Activated effector memory CD4-positive, alpha-beta T cell treated with anti-CD3 and anti-CD28 coated beads, Interleukin-2, amount 50 U/mL, for 16 hours (primary cell): ENCODE results near the gene INTS1.

ENCODE experiments used
- DNase-seq: peaks from one replicate; pipeline ENCODE4 v3.0.0-alpha.2; 2020

The INTS1 gene

GRCh38 chr7:1487466-1487865 lies 16.7 kb downstream of the INTS1 start:
- no peak for DNase-seq

GRCh38 chr7:1486571-1486970 lies 17.6 kb downstream of the INTS1 start:
- no peak for DNase-seq

GRCh38 chr7:1485156-1485555 lies 19.0 kb downstream of the INTS1 start:
- no peak for DNase-seq

- no peak for DNase-seq
Observed at GRCh38 chr7:1484569-1484968, 19.6 kb downstream of the INTS1 start.

DNA sequence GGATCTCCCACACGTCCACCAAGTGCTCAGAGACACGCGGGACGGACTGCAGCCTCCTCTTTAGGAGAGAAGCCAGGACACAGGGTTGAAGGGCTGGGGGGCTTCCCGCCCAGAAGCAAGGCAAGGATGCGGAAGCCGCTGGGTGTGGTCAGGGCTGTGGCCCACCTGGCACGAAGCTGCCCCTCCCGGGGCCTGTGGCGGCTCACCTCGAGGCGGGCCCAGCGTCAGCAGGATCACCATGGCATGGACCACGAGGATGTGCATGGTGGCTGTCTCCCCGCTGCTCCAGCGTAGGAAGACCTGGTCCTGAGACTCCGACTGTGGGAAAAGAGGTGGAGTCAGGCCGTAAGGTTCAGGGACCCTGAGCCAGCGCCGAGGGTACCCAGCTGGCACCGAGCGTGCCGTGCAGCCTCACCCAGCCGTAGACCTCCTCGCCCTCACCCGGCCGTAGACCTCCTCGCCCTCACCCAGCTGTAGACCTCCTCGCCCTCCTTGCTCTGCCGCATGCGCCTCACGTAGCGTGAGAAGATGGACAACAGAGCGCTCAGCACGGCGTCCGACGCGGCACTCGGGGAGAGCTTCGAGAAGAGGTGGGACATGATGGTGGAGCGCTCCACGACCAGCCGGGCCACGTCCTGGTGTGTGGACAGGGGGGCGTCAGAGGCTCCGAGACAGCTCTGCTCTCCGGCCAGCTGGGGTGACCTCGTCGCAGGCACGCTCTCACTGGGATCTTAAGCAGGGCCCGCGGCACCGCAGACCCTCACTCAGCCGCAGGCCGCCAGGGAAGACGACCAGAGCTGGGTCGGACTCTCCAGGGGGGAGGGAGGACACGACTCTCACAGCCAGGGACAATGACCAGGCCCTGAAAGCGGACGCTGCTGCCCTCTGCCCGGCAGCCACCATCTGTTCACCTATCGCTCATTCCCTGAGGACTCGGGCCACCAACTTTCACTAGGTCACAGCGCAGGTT lies 20.4 kb downstream of the INTS1 start:
- DNase-seq: no peak

DNA sequence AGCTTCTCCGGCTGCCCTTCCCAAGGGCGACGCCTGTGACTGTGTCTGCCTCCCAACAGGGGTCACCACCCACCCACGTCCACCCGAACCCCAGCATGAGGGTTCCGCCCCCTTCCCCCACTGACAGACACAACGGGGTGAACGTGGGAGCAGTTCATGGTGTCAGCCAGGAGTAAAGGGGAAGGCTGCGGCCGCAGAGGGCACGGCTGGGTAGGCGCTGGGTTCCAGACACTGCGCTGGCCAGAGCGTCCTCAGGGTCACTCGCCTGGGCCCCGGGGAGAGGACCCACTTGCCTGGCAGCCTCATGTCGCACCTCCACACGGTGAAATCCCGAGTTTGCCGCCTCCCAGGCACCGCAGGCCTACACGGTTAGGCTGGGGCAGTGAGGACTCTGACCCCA lies 21.1 kb downstream of the INTS1 start:
- no peak for DNase-seq

GRCh38 chr7:1481300-1481699 lies 22.9 kb downstream of the INTS1 start:
- no peak for DNase-seq

GRCh38 chr7:1480670-1481069 lies 23.5 kb downstream of the INTS1 start:
- no peak for DNase-seq

DNA sequence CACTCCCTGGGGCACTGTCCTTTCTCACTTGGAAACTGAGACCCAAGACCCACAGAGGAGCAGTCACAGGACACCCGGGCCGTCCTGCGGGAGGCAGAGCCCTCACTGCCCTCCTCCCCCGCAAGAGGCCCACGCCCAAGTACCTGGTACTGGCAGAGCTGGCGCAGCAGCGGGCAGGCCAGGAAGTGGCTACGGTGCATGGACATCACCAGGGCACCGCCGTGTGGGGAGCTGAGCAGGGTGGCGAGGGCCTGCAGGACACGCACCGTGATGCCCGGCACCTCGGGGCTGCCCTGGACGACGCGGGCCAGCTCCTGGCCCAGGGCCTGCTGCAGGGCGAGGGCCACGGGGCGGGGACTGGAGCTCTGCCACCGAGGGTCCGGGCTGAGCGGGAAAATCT lies 24.9 kb downstream of the INTS1 start:
- DNase-seq: no peak

DNA sequence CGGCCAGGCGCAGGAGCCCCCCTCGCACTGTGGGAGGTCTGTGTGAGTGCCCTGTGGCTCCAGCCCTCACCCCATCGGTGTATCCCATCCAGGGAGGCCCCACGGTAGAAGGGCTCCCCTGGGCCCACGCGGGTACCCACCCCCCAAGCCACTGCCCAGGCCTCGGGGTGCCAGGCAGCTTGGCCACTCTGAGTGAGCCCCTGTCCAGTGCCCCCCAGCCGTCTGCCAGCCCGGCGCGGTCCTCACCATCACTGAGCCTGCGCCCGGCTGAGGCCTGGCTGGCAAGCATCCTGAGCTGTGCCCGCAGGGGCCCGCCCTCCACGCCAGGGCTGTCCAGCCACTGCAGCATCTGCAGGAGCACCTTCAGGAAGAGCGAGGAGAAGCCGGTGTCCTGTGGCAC lies 25.7 kb downstream of the INTS1 start:
- no peak for DNase-seq

- no peak for DNase-seq
Observed at GRCh38 chr7:1476859-1477258, 27.3 kb downstream of the INTS1 start.

GRCh38 chr7:1475991-1476390 lies 28.2 kb downstream of the INTS1 start:
- no peak for DNase-seq

- DNase-seq: no peak
Observed at GRCh38 chr7:1475393-1475792, 28.8 kb downstream of the INTS1 start.

GRCh38 chr7:1474736-1475135 lies 29.5 kb downstream of the INTS1 start:
- DNase-seq: no peak

GRCh38 chr7:1473864-1474512 lies 30.2 kb downstream of the INTS1 start:
- DNase-seq: peak; percentile 94

GRCh38 chr7:1470901-1471300 lies 33.3 kb downstream of the INTS1 start:
- DNase-seq: no peak

- DNase-seq: no peak
Observed at GRCh38 chr7:1468643-1469298, 35.4 kb downstream of the INTS1 start.

DNA sequence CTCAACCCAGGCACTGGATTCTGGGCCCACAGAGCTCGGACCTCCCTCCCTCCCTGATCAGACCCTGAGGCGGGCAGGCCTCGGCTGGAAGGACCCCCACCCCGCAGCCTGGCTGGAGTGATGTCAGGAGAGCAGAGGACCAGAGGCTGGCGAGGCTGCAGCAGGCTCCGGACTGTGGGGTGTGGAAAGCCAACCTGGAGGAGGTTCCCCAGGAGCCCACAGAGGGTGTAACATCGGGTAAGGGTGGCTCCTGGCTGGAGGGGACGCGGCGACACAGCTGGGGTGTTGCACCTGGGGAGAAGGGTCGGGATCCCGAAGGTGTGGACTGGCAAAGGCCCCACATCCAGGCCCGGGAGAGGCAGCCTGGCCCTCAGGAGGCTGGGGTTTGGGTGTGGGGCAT lies 36.0 kb downstream of the INTS1 start:
- no peak for DNase-seq

DNA sequence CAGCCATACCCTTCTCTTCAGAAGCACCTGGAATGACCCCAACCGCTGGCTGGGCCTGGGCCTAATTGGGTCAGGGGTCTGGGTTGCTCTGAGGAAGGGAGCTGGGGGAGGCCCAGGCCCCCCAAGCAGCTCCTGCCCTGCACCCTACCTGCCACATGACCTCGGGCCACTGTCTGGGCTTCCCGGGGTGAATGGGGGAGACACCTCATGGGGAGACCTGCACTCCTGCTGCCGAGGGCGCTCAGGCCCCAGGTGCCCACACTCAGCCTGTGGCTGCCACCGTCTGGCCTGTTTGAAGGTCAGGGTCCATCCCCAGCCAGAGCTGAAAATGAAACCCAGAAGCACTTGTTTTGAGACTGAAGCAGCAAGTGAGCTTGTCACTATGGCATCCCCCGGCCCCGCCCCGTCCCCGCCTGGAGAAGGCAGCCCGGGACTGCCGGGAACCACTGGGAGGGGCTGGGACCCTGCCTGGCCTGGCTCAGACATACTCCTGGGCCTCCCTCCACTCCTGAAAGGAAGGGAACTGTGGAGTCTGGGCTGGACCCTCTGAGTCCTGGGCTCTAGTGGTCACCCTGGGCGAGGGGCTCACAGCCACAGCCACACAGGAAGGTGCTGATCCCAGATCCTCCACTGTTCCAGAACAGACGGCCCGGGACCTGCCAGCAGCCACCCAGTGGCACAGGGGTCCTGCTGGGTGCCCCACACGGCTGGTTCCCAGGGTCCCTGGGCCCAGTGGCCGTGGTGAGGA lies 37.5 kb downstream of the INTS1 start:
- DNase-seq: no peak

DNA sequence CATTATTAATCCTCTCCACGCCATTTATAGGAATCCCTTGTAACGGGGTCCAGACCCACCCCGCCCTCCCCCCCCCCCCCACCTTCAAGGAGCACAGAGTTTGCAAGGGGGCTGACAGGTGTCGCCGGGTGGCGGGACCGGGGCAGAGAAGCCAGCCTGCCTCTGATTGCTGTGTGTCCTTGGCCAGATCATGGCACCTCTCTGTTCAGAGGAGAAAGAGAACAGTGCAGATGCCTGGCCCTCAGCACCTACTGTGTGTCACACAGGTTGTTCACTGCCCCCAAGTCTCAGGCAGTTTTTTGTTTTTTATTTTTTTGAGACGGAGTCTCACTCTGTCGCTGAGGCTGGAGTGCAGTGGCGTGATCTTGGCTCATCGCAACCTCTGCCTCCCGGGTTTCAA lies 39.5 kb downstream of the INTS1 start:
- no peak for DNase-seq

GRCh38 chr7:1463676-1464223 lies 40.4 kb downstream of the INTS1 start:
- DNase-seq: no peak

DNA sequence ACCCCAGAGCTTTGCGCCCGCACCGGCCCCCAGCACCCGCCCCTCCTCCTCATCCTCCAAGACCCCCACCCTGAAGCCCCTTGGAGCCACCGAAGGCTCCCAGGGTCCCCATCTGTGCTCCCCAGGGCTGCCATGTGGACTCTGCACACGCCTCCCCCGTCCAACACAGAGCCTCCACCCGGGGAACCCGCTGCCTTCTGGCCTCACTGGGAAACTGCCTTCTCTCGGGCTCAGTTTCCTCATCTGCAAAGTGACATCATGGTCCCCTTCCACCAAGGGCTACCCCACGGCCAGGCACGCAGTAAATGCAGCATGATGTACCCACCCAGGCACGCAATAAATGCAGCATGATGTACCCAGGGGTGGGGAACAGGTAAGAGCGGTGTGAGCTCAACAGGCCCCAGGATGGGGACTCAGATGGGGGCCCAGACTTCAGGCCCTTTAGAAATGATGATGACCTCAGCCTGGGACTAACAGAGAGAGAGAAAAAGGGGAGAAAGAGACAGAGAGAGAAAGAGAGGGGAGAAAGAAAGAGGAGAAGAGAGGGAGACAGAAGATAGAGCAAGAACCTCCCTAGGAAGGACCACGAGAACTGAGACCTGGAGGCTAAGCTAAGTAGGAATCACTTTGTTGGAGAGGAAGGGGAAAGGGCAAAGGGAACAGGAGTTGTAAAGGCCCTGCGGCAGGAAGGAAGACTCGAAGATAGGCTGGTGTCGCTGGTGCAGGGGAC lies 42.4 kb downstream of the INTS1 start:
- no peak for DNase-seq
